ENCODE measurements around the gene NLGN4Y.
"Not testable (repeated sequence)": the region's sequence is repeated elsewhere in the genome, so short reads cannot be mapped to it uniquely, and the experiment has no call there.

NLGN4Y gene

DNA sequence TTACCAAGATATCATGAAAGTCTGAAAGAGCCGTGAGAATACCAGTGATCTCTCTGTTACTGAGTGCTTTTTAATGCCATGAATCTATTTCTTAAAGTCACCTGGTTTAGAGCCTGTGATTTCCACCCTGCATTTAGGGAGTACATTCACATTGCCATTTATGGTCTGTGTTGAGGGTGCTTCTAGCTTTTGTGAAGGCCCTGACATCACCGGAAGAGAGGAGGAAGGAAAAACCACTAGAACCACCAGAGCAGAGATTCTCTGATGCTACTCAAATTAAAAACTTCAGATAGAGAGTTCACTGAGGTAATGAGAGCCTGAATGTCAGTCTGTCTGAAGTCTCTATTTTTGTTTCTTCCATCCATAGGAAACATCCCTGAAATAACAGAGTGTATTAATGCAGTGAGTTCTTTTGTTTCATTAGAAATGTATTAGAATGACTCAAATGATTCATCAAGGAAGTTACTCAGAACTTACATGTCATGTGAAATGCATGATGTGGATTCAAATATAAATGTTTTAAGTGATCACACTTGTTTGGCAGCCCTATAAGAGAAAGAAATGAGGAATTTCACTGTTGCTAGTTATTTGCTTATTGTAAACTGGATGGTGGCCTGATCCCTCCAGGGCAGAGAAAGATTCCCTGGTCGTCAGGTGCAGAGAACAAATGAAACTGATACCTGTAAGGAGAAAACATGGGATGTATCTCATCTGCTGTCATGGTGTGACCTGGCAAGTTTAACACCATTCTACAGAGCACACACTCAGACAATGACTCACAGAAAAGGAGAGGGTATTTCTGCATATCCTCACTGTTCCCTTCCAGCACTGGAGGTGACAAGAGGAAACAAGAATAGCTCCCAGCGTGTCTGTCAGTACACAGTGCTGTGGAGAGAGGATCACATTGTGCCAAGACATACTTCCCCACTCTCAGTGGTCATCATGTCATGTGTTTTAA lies 310.1 kb downstream of the NLGN4Y start:
- DNase-seq (ENCODE audit: low read depth in 3 of 3) = no peak

DNA sequence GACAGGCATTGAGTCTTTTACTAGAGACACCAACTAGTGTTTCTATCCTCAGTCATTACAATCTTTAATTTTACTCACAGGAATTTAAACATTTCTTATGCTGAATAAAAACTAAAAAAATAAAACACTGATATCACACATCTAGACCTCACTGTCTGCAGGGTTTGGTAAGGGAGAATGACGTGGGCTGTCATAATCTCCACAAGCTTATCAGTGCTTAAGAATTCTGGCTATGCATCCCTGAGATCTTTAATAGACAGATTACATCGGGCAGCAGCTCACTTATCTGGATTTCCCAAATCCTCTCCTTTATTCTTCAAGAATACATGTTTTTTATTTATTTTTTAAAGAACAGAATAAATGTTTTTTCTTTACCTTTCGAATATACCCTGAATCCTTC lies 313.1 kb downstream of the NLGN4Y start:
- no peak for DNase-seq (ENCODE audit: low read depth in 3 of 3)

DNA sequence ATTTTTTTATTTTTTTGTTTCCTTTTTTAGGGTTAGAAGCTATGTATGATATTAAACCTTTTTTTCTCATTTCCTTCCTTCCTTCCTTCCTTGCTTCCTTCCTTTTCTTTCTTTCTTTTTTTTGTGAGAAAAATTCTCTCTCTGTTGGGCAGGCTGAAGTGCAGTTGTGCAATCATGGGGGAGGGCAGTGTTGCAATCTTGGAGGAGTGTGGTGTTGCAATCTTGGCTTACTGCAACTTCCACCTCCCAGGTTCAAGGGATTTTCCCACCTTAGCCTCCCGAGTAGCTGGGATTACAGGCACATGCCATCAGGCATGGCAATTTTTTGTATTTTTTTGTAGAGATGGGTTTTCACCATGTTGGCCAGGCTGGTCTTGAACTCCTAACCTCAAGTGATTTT lies 326.4 kb downstream of the NLGN4Y start:
- no peak for DNase-seq (ENCODE audit: low read depth in 3 of 3)

DNA sequence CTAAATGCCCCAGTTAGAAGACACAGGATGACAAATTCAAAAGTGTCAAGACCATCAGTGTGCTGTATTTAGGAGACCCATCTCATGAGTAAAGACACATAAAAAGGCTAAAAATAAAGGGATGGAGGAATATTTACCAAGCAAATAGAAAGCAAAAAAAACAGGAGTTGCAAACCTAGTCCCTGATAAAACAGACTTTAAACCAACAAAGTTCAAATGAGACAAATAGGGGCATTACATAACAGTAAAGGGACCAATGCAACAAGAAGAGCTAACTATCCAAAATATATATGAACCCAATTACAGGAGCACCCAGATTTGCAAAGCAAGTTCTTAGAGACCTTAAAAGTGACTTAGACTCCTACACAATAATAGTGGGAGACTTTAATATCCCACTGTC lies 336.1 kb downstream of the NLGN4Y start:
- DNase-seq (ENCODE audit: low read depth in 3 of 3) = no peak

DNA sequence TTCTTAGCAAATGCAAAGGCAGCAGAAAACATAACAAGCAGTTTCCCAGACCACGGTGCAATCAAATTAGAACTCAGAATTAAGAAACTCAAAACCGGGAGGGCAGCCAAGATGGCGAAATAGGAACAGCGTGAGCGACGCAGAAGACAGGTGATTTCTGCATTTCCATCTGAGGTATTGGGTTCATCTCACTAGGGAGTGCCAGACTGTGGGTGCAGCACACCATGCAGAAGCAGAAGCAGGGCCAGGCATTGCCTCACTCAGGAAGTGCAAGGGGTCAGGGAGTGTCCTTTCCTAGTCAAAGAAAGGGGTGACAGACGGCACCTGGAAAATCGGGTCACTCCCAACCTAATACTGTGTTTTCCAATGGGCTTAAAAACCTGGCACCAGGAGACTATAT lies 336.7 kb downstream of the NLGN4Y start:
- not testable (repeated sequence) for DNase-seq (ENCODE audit: low read depth in 3 of 3)

DNA sequence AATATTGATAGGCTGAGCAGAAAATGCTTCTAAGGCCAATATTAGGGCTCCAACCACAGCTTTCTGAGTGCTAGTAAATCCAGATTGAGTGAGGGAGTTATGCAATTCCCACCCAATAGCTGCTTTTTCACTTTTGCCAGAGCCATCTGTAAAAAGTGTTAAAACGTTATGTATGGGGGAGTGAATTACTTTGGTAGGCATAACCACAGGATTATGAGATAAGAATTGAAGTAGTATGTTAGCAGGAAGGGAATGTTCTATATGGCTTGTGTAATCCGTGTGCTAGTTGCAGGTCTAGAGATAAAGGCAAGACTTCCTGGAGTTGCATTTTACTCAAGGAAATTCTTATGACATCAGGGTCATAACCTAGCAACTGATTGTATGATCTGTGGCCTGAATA lies 347.6 kb downstream of the NLGN4Y start:
- no peak for DNase-seq (ENCODE audit: low read depth in 3 of 3)

Data from stimulated activated CD4-positive, alpha-beta T cell treated with anti-CD3 and anti-CD28 coated beads, TNF-alpha, amount 100 ng/mL, for 4 hours (primary cell).